ENCODE measurements around the gene DCST1. TPM values are rescaled to one million over a fixed set of nuclear protein-coding genes. Genes with fewer than 3 reads are reported as not detected.

The DCST1 gene
- total and polyA plus RNA-seq, 2 of the 13 experiments (the other 11 are each of a cell fraction or from before 2014, with no cell fraction given), result 0.04 TPM; not detected in 1

GRCh38 chr1:155068599-155068998 is 35.0 kb downstream of the DCST1 start:
- DNase-seq (ENCODE audit: low spot score), result no peak
- H3K9ac ChIP-seq (ENCODE audit: insufficient read depth, low read depth, low read length), result no peak overlapping the region
- peaks cover 31% of the 10 kb centered on the region for H3K4me1 ChIP-seq (ENCODE audit: insufficient read depth, low read length)
- in situ Hi-C loops (cut with HindIII; ENCODE audit: extremely low pct_ligation_motif_present, low pct_unique_long_range_greater_than_20kb) (no loop called here), intact Hi-C loops (cut with micrococcal nuclease; ENCODE audit: unreplicated experiment) (no loop called here)
- H3K27me3 ChIP-seq (ENCODE audit: control insufficient read depth in 1 of 2, insufficient read depth in 2 of 2, low read length in 2 of 2), result peaks cover 4 to 23% of the 10 kb centered on the region in 2 experiments
- peaks cover 3 to 7% of the 10 kb centered on the region in 2 experiments; a peak in 3 of 5 replicates for H3K36me3 ChIP-seq (replicated peaks in 1 of 2; ENCODE audit: control insufficient read depth in 1 of 2, insufficient read depth in 2 of 2, low read length in 2 of 2)
- no peak for FAIRE-seq
- ChIA-PET CTCF (ENCODE audit: low intra/inter-chr PET ratio, low total read pairs) (no interaction called here), POLR2A (no interaction called here)
- peaks cover 9% of the 10 kb centered on the region for H3K79me2 ChIP-seq (ENCODE audit: insufficient read depth, low read length)
- no peak overlapping the region for H2AFZ ChIP-seq (ENCODE audit: low read length)
- H3K4me3 ChIP-seq (replicated peaks in 1 of 3; ENCODE audit: insufficient read depth in 1 of 3, low read depth in 2 of 3, low read length in 3 of 3), result no peak overlapping the region
- H3K4me2 ChIP-seq (ENCODE audit: low read depth, low read length), result no peak overlapping the region
- peak; percentile 79 for TF ChIP-seq ATF7 (IDR thresholded peaks at IDR 0.05)
- no peak for TF ChIP-seq ATF7 (CRISPR knock-in tag; IDR thresholded peaks at IDR 0.05)
- no peak for TF ChIP-seq ZBTB49 (CRISPR knock-in tag; IDR thresholded peaks at IDR 0.05; ENCODE audit: borderline replicate concordance)
- H4K20me1 ChIP-seq (ENCODE audit: insufficient read depth, low read length), result no peaks in the 10 kb centered on the region
- no TSS peak for BruUV-seq (replicated peaks)
- no peak overlapping the region for H3K27ac ChIP-seq (ENCODE audit: extremely low read length, insufficient read depth, low read length)
- H3K9me3 ChIP-seq (ENCODE audit: low read length), result no peaks in the 10 kb centered on the region
- WGBS (ENCODE audit: low lambda C conversion rate), result 96% methylated on average over 3 of the region's 3 CpGs
- no peak for ATAC-seq

- 76% methylated on average over 4 of the region's 7 CpGs for WGBS (ENCODE audit: low lambda C conversion rate)
- CTCF ChIA-PET (ENCODE audit: low intra/inter-chr PET ratio, low total read pairs), result no interaction called here
- Histone ChIP-seq H3K27me3 (ENCODE audit: control insufficient read depth in 1 of 2, insufficient read depth in 2 of 2, low read length in 2 of 2) (peaks cover 4 to 29% of the 10 kb centered on the region in 2 experiments), H4K20me1 (ENCODE audit: insufficient read depth, low read length) (no peaks in the 10 kb centered on the region), H3K27ac (ENCODE audit: extremely low read length, insufficient read depth, low read length) (no peak overlapping the region), H3K36me3 (replicated peaks in 1 of 2; ENCODE audit: control insufficient read depth in 1 of 2, insufficient read depth in 2 of 2, low read length in 2 of 2) (peaks cover 3 to 7% of the 10 kb centered on the region in 2 experiments; a peak in 3 of 5 replicates), H3K4me3 (replicated peaks in 1 of 3; ENCODE audit: insufficient read depth in 1 of 3, low read depth in 2 of 3, low read length in 3 of 3) (no peak overlapping the region), H3K4me1 (ENCODE audit: insufficient read depth, low read length) (peaks cover 26% of the 10 kb centered on the region), H3K79me2 (ENCODE audit: insufficient read depth, low read length) (peaks cover 4% of the 10 kb centered on the region), H2AFZ (ENCODE audit: low read length) (no peak overlapping the region), H3K9ac (ENCODE audit: insufficient read depth, low read depth, low read length) (no peak overlapping the region), H3K4me2 (ENCODE audit: low read depth, low read length) (no peak overlapping the region), H3K9me3 (ENCODE audit: low read length) (no peaks in the 10 kb centered on the region)
- no peak for DNase-seq (ENCODE audit: low spot score)
- in situ Hi-C loops (cut with HindIII; ENCODE audit: extremely low pct_ligation_motif_present, low pct_unique_long_range_greater_than_20kb), result no loop called here
- intact Hi-C loops (cut with micrococcal nuclease; ENCODE audit: unreplicated experiment), result no loop called here
- ATAC-seq, result no peak
- POLR2A ChIA-PET, result no interaction called here
- no TSS peak for BruUV-seq (replicated peaks)
- FAIRE-seq, result no peak
- TF ChIP-seq ARID2 (CRISPR knock-in tag; IDR thresholded peaks at IDR 0.05; ENCODE audit: borderline replicate concordance) (no peak), ZC3H4 (CRISPR knock-in tag; IDR thresholded peaks at IDR 0.05; ENCODE audit: borderline replicate concordance) (no peak), HNRNPL (IDR thresholded peaks at IDR 0.05; ENCODE audit: low read depth, low read length) (no peak), CTCF (CRISPR knock-in tag; IDR thresholded peaks at IDR 0.05) (no peak), RBFOX2 (IDR thresholded peaks at IDR 0.05; ENCODE audit: low read depth, low read length) (0 out of 2 replicates have a peak, but pooled peaks have one; percentile 1), IRF9 (CRISPR knock-in tag; IDR thresholded peaks at IDR 0.05; ENCODE audit: borderline replicate concordance) (no peak), RNF2 (conservative IDR thresholded peaks at IDR 0.05; ENCODE audit: low read depth) (no peak), ZNF777 (CRISPR knock-in tag; IDR thresholded peaks at IDR 0.05) (no peak), TEAD2 (CRISPR knock-in tag; IDR thresholded peaks at IDR 0.05) (no peak), SNRNP70 (IDR thresholded peaks at IDR 0.05; ENCODE audit: low read depth, low read length) (no peak)
These were observed 36.0 kb downstream of the DCST1 start for GRCh38 chr1:155069551-155070157.
